Effector memory CD4-positive, alpha-beta T cell (primary cell): ENCODE results near the gene IPO4.

Source experiments
- DNase-seq, 3 donors: peaks; one replicate each; pipeline ENCODE4 v3.0.0-alpha.2; 2020
- H3K27ac ChIP-seq: 2 replicates; pipeline ENCODE4 v1.7.0; 2013; ENCODE audit warnings: mild to moderate bottlenecking, low read length, moderate library complexity; ENCODE audit not compliant: insufficient read depth, poor library complexity, severe bottlenecking
- H3K27me3 ChIP-seq: replicated peaks from 2 replicates; pipeline ENCODE4 v1.7.0; 2013; ENCODE audit warnings: mild to moderate bottlenecking, low read length; ENCODE audit not compliant: insufficient read depth, control insufficient read depth, poor library complexity, severe bottlenecking
- H3K36me3 ChIP-seq: 2 replicates; pipeline ENCODE4 v1.7.0; 2013; ENCODE audit warnings: mild to moderate bottlenecking, low read length, moderate library complexity; ENCODE audit not compliant: control insufficient read depth, insufficient read depth
- H3K4me1 ChIP-seq: 2 replicates; pipeline ENCODE4 v1.7.0; 2013; ENCODE audit warnings: low read length, mild to moderate bottlenecking; ENCODE audit not compliant: control insufficient read depth, insufficient read depth, poor library complexity, severe bottlenecking
- H3K4me3 ChIP-seq: 2 replicates; pipeline ENCODE4 v1.7.0; 2013; ENCODE audit warnings: low read length, low read depth, mild to moderate bottlenecking; ENCODE audit not compliant: insufficient read depth, poor library complexity, severe bottlenecking
- H3K9me3 ChIP-seq: 2 replicates; pipeline ENCODE4 v1.7.0; 2013; ENCODE audit warnings: mild to moderate bottlenecking, low read length, moderate library complexity; ENCODE audit not compliant: control insufficient read depth
- total RNA-seq, 3 donors: gene quantifications; one replicate each; lab custom pipeline; 2026; lab: John Stamatoyannopoulos, UW

IPO4 gene
- total RNA-seq, result 2.9 to 5.3 (median 3.1) reads per million in 3 donors

GRCh38 chr14:24188251-24189058 lies at the start of gene IPO4:
Gene IPO4, minus strand, starts transcription at chr14:24188816. Its CDS starts 29 bp downstream, at chr14:24188787.
- Histone ChIP-seq H3K27me3 (no peaks in the 10 kb centered on the region), H3K4me1 (peaks cover 19% of the 10 kb centered on the region), H3K36me3 (peaks cover 46% of the 10 kb centered on the region), H3K27ac (peak within 1 kb of the TSS; percentile 81), H3K4me3 (peak within 1 kb of the TSS; percentile 74), H3K9me3 (no peaks in the 10 kb centered on the region)
- DNase-seq, result peak; percentile 92 to 95 (median 94)

DNA sequence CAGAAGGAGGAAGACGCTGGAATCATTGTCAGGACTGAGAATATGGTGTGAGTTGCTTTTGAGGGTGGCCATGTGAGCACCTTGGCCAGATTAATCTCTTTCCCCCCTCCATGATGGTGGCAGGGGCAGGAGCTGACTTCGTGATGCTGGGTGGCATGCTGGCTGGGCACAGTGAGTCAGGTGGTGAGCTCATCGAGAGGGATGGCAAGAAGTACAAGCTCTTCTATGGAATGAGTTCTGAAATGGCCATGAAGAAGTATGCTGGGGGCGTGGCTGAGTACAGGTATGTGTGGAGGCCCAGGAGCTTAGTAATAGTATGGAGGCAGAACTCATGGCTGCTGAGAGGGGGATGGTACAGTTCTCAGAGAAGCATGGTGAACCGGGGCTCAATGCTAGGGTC lies 49.5 kb upstream of the IPO4 start:
- DNase-seq, result no peak
- peaks cover 48% of the 10 kb centered on the region for H3K4me1 ChIP-seq
- no peak overlapping the region for H3K4me3 ChIP-seq
- no peaks in the 10 kb centered on the region for H3K27me3 ChIP-seq
- no peak overlapping the region for H3K27ac ChIP-seq
- peaks cover 54% of the 10 kb centered on the region for H3K36me3 ChIP-seq
- no peaks in the 10 kb centered on the region for H3K9me3 ChIP-seq

DNA sequence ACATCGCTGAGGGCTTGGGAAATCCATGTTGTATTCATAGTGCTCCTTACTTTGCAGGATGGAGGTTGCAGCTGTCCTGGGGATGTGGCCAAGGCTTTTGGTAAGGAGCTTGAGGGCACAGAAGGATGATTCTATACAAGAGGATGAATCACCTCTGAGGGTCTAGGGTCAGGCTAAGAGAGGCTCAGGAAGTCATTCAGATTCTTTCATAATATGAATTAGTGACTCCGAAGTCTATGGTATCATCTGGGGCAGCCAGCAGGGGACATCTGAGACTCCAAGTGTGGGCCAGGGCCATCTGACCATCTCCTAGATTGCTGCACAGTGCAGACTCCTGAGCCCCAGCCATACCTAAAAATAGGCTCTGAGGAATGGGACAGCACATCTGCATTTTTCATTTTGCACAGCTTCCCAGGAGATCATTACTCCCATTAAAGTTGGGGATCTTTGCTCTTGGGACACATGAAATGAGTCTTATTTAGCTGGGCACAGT lies 48.9 kb upstream of the IPO4 start:
- peaks cover 54% of the 10 kb centered on the region for H3K36me3 ChIP-seq
- H3K27ac ChIP-seq, result no peak overlapping the region

GRCh38 chr14:24236689-24237462 lies 48.3 kb upstream of the IPO4 start:
- DNase-seq, result no peak
- Histone ChIP-seq H3K4me3 (no peak overlapping the region), H3K27ac (no peak overlapping the region), H3K36me3 (peaks cover 54% of the 10 kb centered on the region), H3K4me1 (peaks cover 47% of the 10 kb centered on the region), H3K27me3 (no peaks in the 10 kb centered on the region), H3K9me3 (no peaks in the 10 kb centered on the region)

More for the DNA sequence above, 48.9 kb upstream of the IPO4 start:
- no peak for DNase-seq
- Histone ChIP-seq H3K27me3 (no peaks in the 10 kb centered on the region), H3K9me3 (no peaks in the 10 kb centered on the region), H3K4me1 (peaks cover 47% of the 10 kb centered on the region), H3K4me3 (no peak overlapping the region)

- H3K27me3 ChIP-seq, result no peaks in the 10 kb centered on the region
- H3K27ac ChIP-seq, result no peak overlapping the region
- H3K36me3 ChIP-seq, result peaks cover 52% of the 10 kb centered on the region
- H3K9me3 ChIP-seq, result no peaks in the 10 kb centered on the region
- peaks cover 46% of the 10 kb centered on the region for H3K4me1 ChIP-seq
- H3K4me3 ChIP-seq, result no peak overlapping the region
- no peak for DNase-seq
Observed at GRCh38 chr14:24235804-24236688, 47.4 kb upstream of the IPO4 start.

GRCh38 chr14:24234095-24235005 lies 45.7 kb upstream of the IPO4 start:
- H3K27ac ChIP-seq, result peak overlapping the region; percentile 83
- peaks cover 37% of the 10 kb centered on the region for H3K36me3 ChIP-seq
- no peak overlapping the region for H3K4me3 ChIP-seq
- H3K4me1 ChIP-seq, result peaks cover 34% of the 10 kb centered on the region
- DNase-seq, result no peak
- H3K27me3 ChIP-seq, result no peaks in the 10 kb centered on the region
- no peaks in the 10 kb centered on the region for H3K9me3 ChIP-seq

GRCh38 chr14:24233538-24233866 lies 44.9 kb upstream of the IPO4 start:
- H3K9me3 ChIP-seq, result no peaks in the 10 kb centered on the region
- H3K4me3 ChIP-seq, result peak overlapping the region; percentile 98
- H3K27me3 ChIP-seq, result no peaks in the 10 kb centered on the region
- peaks cover 28% of the 10 kb centered on the region for H3K4me1 ChIP-seq
- peaks cover 30% of the 10 kb centered on the region for H3K36me3 ChIP-seq
- H3K27ac ChIP-seq, result peak overlapping the region; percentile 83
- no peak for DNase-seq

- Histone ChIP-seq H3K27ac (peak within 1 kb of the TSS; percentile 83), H3K27me3 (no peaks in the 10 kb centered on the region), H3K4me3 (peak within 1 kb of the TSS; percentile 98), H3K4me1 (peaks cover 28% of the 10 kb centered on the region), H3K36me3 (peaks cover 24% of the 10 kb centered on the region), H3K9me3 (no peaks in the 10 kb centered on the region)
- no peak for DNase-seq
Observed at GRCh38 chr14:24232645-24233537, 44.3 kb upstream of the IPO4 start, which contains the start of gene GMPR2. Gene GMPR2, plus strand, starts transcription at chr14:24232929. Its CDS starts 325 bp downstream, at chr14:24233254.
